OCI-LY1 (cell line): Measurements from ENCODE around the gene C17orf67.

Source experiments
- CTCF ChIP-seq: fragments of 200-600 bp; sonication (generic), shearing (Covaris generic); IDR thresholded peaks from 2 replicates; pipeline ENCODE4 v1.5.1; 2017; ENCODE audit warnings: mild to moderate bottlenecking, antibody characterized with exemption, low read length, moderate library complexity, mixed read lengths
- EZH2 ChIP-seq: fragments of 200-600 bp; sonication (generic), shearing (Covaris generic); IDR thresholded peaks from 2 replicates; pipeline ENCODE4 v1.8.0; 2017; ENCODE audit warnings: borderline replicate concordance, mixed run types, mild to moderate bottlenecking, antibody characterized with exemption, low read length, moderate library complexity, mixed read lengths

DNA sequence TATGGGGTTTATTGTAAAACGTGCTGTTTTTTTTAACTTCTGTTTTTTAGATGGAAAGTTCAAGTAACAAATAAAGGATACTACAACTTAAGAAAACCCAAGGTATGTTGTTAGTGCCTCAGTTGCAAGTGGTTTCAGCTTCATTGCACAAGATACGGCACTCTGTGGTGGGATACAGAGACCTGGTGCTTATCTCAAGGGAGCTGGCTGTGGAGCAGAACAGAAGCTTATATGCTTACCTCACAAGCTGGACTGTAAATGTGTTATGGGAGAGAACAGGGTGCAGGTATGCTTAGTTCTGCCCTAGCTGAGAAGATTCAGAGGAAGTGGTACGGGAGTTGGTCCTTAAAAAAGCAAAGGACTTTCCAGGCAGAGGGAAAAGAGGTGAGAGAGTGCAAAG, 15.4 kb upstream of the C17orf67 start:
- TF ChIP-seq CTCF (no peak), EZH2 (no peak)
